Measurements from ENCODE around the gene HNRNPA3. TPM values are rescaled to one million over a fixed set of nuclear protein-coding genes. Genes with fewer than 3 reads are reported as not detected.
"Not testable (repeated sequence)": the region's sequence is repeated elsewhere in the genome, so short reads cannot be mapped to it uniquely, and the experiment has no call there.

Gene HNRNPA3
- total RNA-seq, 4 donors from 2014 or later: 32.6 to 55.9 (median 47.4) TPM

DNA sequence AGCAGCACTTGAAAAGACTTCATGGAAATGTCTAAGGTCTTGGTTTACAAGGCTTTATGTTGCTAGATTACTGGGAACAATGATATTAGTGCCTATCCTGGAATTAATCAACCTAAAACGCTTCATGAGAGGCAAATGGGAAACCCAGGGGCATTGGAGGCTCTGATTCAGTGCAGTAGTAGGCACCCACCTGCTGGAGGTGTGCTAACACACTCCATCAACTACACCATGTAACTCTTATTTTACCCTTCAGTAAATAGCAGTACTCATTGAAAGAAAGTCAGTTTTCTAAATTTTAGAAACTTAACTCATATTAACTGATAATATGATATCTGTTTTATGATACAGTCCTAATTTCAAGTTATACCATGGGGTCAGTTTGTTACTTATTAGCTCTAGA lies 17.4 kb upstream of the HNRNPA3 start:
- no peak overlapping the region for H3K4me3 ChIP-seq (ENCODE audit: low read depth, poor library complexity, severe bottlenecking)
- intact Hi-C loops (cut with DNase I; ENCODE audit: low total_unique reads): no loop called here
- TF ChIP-seq, protein P1, sequence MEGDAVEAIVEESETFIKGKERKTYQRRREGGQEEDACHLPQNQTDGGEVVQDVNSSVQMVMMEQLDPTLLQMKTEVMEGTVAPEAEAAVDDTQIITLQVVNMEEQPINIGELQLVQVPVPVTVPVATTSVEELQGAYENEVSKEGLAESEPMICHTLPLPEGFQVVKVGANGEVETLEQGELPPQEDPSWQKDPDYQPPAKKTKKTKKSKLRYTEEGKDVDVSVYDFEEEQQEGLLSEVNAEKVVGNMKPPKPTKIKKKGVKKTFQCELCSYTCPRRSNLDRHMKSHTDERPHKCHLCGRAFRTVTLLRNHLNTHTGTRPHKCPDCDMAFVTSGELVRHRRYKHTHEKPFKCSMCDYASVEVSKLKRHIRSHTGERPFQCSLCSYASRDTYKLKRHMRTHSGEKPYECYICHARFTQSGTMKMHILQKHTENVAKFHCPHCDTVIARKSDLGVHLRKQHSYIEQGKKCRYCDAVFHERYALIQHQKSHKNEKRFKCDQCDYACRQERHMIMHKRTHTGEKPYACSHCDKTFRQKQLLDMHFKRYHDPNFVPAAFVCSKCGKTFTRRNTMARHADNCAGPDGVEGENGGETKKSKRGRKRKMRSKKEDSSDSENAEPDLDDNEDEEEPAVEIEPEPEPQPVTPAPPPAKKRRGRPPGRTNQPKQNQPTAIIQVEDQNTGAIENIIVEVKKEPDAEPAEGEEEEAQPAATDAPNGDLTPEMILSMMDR (IDR thresholded peaks at IDR 0.05): no peak
- TF ChIP-seq POLR2A (IDR thresholded peaks at IDR 0.05): no peak
- no peak for DNase-seq (ENCODE audit: low spot score in 2 of 2)
- 47 to 71% methylated on average over 1 of the region's 1 CpG for WGBS, 2 donors

DNA sequence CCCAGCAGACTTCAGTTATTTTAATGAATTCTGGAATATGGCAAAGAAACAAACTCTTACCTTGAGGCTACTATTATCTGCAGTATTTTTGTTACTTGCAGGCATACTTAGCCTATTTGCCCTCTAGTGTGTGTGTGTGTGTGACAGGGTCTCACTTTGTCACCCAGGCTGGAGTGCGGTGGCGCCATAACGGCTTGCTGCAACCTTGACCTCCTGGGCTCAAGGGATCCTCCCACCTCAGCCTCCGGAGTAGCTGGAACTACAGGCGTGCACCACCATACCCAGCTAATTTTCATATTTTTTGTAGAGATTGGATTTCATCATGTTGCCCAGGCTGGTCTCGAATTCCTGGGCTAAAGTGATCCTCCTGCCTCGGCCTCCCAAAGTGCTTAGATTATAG lies 12.2 kb upstream of the HNRNPA3 start:
- 96 to 97% methylated on average over 7 of the region's 7 CpGs for WGBS, 2 donors
- DNase-seq (ENCODE audit: low spot score in 2 of 2); intact Hi-C loops (cut with DNase I; ENCODE audit: low total_unique reads); H3K4me3 ChIP-seq (ENCODE audit: low read depth, poor library complexity, severe bottlenecking): not testable (repeated sequence)

- WGBS, 2 donors: 58 to 66% methylated on average over 3 of the region's 3 CpGs
Observed at GRCh38 chr2:177201919-177202346, 10.7 kb upstream of the HNRNPA3 start.

GRCh38 chr2:177204417-177204816 lies 8.2 kb upstream of the HNRNPA3 start:
- intact Hi-C loops (cut with DNase I; ENCODE audit: low total_unique reads): no loop called here
- 68 to 83% methylated on average over 3 of the region's 3 CpGs for WGBS, 2 donors
- DNase-seq (ENCODE audit: low spot score in 2 of 2): no peak
- no peak overlapping the region for H3K4me3 ChIP-seq (ENCODE audit: low read depth, poor library complexity, severe bottlenecking)
- TF ChIP-seq, protein P1 (IDR thresholded peaks at IDR 0.05): no peak
- no peak for TF ChIP-seq POLR2A (IDR thresholded peaks at IDR 0.05)

More at GRCh38 chr2:177201919-177202346, 10.7 kb upstream of the HNRNPA3 start:
- TF ChIP-seq, protein P1 (IDR thresholded peaks at IDR 0.05): no peak
- no peak for TF ChIP-seq POLR2A (IDR thresholded peaks at IDR 0.05)
- intact Hi-C loops (cut with DNase I; ENCODE audit: low total_unique reads): no loop called here
- DNase-seq (ENCODE audit: low spot score in 2 of 2): no peak
- H3K4me3 ChIP-seq (ENCODE audit: low read depth, poor library complexity, severe bottlenecking): no peak overlapping the region

- intact Hi-C loops (cut with DNase I; ENCODE audit: low total_unique reads): no loop called here
Observed at GRCh38 chr2:177207101-177207500, 5.5 kb upstream of the HNRNPA3 start.

DNA sequence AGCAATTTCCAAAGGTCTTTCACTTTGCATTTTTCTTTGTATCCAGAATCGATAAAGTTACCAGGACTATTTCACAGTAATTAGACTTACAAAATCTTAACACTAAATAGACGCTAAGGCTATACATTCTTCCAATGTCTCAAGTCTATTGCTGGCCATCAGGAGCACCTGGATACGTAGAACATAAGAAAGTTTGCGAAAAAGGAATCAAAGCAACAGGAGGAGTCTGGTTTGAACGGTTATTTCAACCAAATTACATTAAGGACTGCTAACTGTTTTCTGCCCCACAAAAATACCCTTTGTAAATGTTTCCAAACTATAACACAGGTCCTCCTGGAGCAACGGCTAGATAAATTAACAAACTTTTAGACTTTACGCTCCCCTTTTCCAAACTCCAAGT lies 1.4 kb upstream of the HNRNPA3 start:
- DNase-seq (ENCODE audit: low spot score in 2 of 2): no peak
- WGBS, 2 donors: 49 to 57% methylated on average over 7 of the region's 7 CpGs
- intact Hi-C loops (cut with DNase I; ENCODE audit: low total_unique reads): no loop called here
- TF ChIP-seq, protein P1 (IDR thresholded peaks at IDR 0.05): no peak
- TF ChIP-seq POLR2A (IDR thresholded peaks at IDR 0.05): no peak
- no peak overlapping the region for H3K4me3 ChIP-seq (ENCODE audit: low read depth, poor library complexity, severe bottlenecking)

More at GRCh38 chr2:177207101-177207500, 5.5 kb upstream of the HNRNPA3 start:
- DNase-seq (ENCODE audit: low spot score in 2 of 2): no peak
- TF ChIP-seq, protein P1 (IDR thresholded peaks at IDR 0.05): no peak
- H3K4me3 ChIP-seq (ENCODE audit: low read depth, poor library complexity, severe bottlenecking): no peak overlapping the region
- WGBS, 2 donors: 94 to 98% methylated on average over 2 of the region's 2 CpGs
